GM23338 (cell line): ENCODE results near the gene SLC25A42. TPM values are rescaled to one million over a fixed set of nuclear protein-coding genes. Genes with fewer than 3 reads are reported as not detected.

Experiments
- ATAC-seq: fragments of 200-7000 bp; cut with Tn5 transposase; 3 replicates; pipeline ENCODE4 v1.9.1; 2020
- DNase-seq: peaks from one replicate; pipeline ENCODE4 v3.0.0-alpha.2; 2015; ENCODE audit warnings: low spot score
- H2AFZ ChIP-seq: fragments of 200-600 bp; sonication (generic); 2 replicates; pipeline ENCODE4 v1.8.0; 2016; ENCODE audit warnings: antibody characterized with exemption, mild to moderate bottlenecking, moderate library complexity
- H3F3A ChIP-seq: fragments of 200-600 bp; sonication (generic); replicated peaks from 2 replicates; pipeline ENCODE4 v1.8.0; 2017; ENCODE audit warnings: antibody characterized with exemption, mixed run types, low read depth
- H3K27ac ChIP-seq: fragments of 200-600 bp; sonication (generic); 2 replicates; pipeline ENCODE4 v1.6.1; 2016; ENCODE audit warnings: low read depth
- H3K27me3 ChIP-seq: fragments of 200-600 bp; sonication (generic); 2 replicates; pipeline ENCODE4 v1.8.0; 2016; ENCODE audit warnings: mild to moderate bottlenecking, mixed run types, moderate library complexity; ENCODE audit not compliant: insufficient read depth
- H3K36me3 ChIP-seq: fragments of 200-600 bp; sonication (generic); 2 replicates; pipeline ENCODE4 v1.8.0; 2016; ENCODE audit warnings: mild to moderate bottlenecking; ENCODE audit not compliant: insufficient read depth
- H3K4me1 ChIP-seq: fragments of 200-600 bp; sonication (generic); 2 replicates; pipeline ENCODE4 v1.8.0; 2016; ENCODE audit warnings: mild to moderate bottlenecking, moderate library complexity; ENCODE audit not compliant: insufficient read depth
- H3K4me2 ChIP-seq: fragments of 200-600 bp; sonication (generic); 2 replicates; pipeline ENCODE4 v1.7.1; 2017; ENCODE audit warnings: mixed run types
- H3K4me3 ChIP-seq: fragments of 200-600 bp; sonication (generic); 2 replicates; pipeline ENCODE4 v1.6.1; 2016; ENCODE audit warnings: mixed run types
- H3K79me2 ChIP-seq: fragments of 200-600 bp; sonication (generic); replicated peaks from 2 replicates; pipeline ENCODE4 v1.8.0; 2017; ENCODE audit warnings: mild to moderate bottlenecking; ENCODE audit not compliant: insufficient read depth
- H3K9me2 ChIP-seq: fragments of 200-600 bp; sonication (generic); 2 replicates; pipeline ENCODE4 v1.8.0; 2017; ENCODE audit not compliant: insufficient read depth
- H4K20me1 ChIP-seq: fragments of 200-600 bp; sonication (generic); replicated peaks from 2 replicates; pipeline ENCODE4 v1.8.0; 2017; ENCODE audit warnings: mild to moderate bottlenecking; ENCODE audit not compliant: insufficient read depth
- H3K27ac Mint-ChIP-seq: 2 replicates; pipeline ENCODE4 v1.8.0; 2020; ENCODE audit warnings: inconsistent platforms, mild to moderate bottlenecking, moderate library complexity, mixed read lengths
- H3K27me3 Mint-ChIP-seq: 3 replicates; pipeline ENCODE4 v1.8.0; 2022; ENCODE audit warnings: low read depth, mild to moderate bottlenecking, moderate library complexity, mixed read lengths, inconsistent platforms; ENCODE audit not compliant: insufficient read depth, poor library complexity
- H3K36me3 Mint-ChIP-seq: 3 replicates; pipeline ENCODE4 v1.8.0; 2021; ENCODE audit warnings: low read depth, mild to moderate bottlenecking, inconsistent platforms, moderate library complexity, mixed read lengths
- H3K4me1 Mint-ChIP-seq: 3 replicates; pipeline ENCODE4 v1.8.0; 2020; ENCODE audit warnings: mild to moderate bottlenecking, inconsistent platforms, mixed read lengths
- H3K4me3 Mint-ChIP-seq: 3 replicates; pipeline ENCODE4 v1.8.0; 2021; ENCODE audit warnings: moderate library complexity, mild to moderate bottlenecking, inconsistent platforms, mixed read lengths
- H3K9me3 Mint-ChIP-seq: 3 replicates; pipeline ENCODE4 v1.8.0; 2020; ENCODE audit warnings: moderate library complexity, mild to moderate bottlenecking, inconsistent platforms, mixed read lengths
- CREB1 ChIP-seq: fragments of 250-450 bp; sonication (Bioruptor Pico); IDR thresholded peaks from 2 replicates; pipeline ENCODE4 v1.5.0; 2020; ENCODE audit warnings: low read depth, mild to moderate bottlenecking, moderate library complexity
- EZH2 ChIP-seq: fragments of 200-600 bp; sonication (generic); IDR thresholded peaks from one replicate; pipeline ENCODE4 v1.8.0; 2017; ENCODE audit warnings: antibody characterized with exemption, mild to moderate bottlenecking, low read depth; ENCODE audit not compliant: unreplicated experiment
- EZH2phosphoT487 ChIP-seq: fragments of 200-600 bp; sonication (generic); IDR thresholded peaks from one replicate; pipeline ENCODE4 v1.8.1; 2018; ENCODE audit warnings: antibody characterized with exemption; ENCODE audit not compliant: unreplicated experiment
- JUNB ChIP-seq: IDR thresholded peaks from one replicate; pipeline ENCODE4 v1.6.1; 2016; ENCODE audit warnings: antibody characterized with exemption; ENCODE audit not compliant: unreplicated experiment
- ZNF114 ChIP-seq: fragments of 250-450 bp; sonication (Bioruptor Pico); IDR thresholded peaks from 2 replicates; pipeline ENCODE4 v1.5.0; 2020; ENCODE audit warnings: mild to moderate bottlenecking, moderate library complexity
- ZNF331 ChIP-seq: fragments of 250-450 bp; sonication (Bioruptor Pico); IDR thresholded peaks from 2 replicates; pipeline ENCODE4 v1.5.0; 2020; ENCODE audit warnings: low read depth, mild to moderate bottlenecking, moderate library complexity
- polyA plus RNA-seq: library from polyadenylated mRNA; unstranded; fragments of >200 nt; fragmentation: Nextera tagmentation; extraction: Ambion mirVana; gene quantifications from 2 replicates; pipeline ENCODE4 v1.2.1, GENCODE V29; 2016
- total RNA-seq: library from RNA; depleted of rRNA; stranded (reverse); fragments of >200 nt; shearing (Covaris generic); gene quantifications from 2 replicates; pipeline ENCODE4 v1.2.3, GENCODE V29; 2014
- TF ChIP-seq, protein P1 (sequence below): IDR thresholded peaks from one replicate; pipeline ENCODE4 v1.6.1; 2018; ENCODE audit warnings: antibody characterized with exemption; ENCODE audit not compliant: unreplicated experiment
- TF ChIP-seq, protein P2 (sequence below), 2 experiments: fragments of 200-600 bp in 1 of 2; sonication (generic) in 1 of 2; conservative IDR thresholded peaks; 2 replicates each; pipeline versions ENCODE4 v1.5.1 to v1.6.1; 2016 to 2017; ENCODE audit warnings: antibody characterized with exemption in 2 of 2, low read depth in 2 of 2, mild to moderate bottlenecking in 2 of 2, moderate library complexity in 1 of 2
- TF ChIP-seq, protein P3 (sequence below): IDR thresholded peaks from 2 replicates; pipeline ENCODE4 v1.6.1; 2016; ENCODE audit warnings: antibody characterized with exemption

SLC25A42 gene
- total and polyA plus RNA-seq, 2 experiments from 2014 or later: 7.3 to 7.6 TPM

- TF ChIP-seq, protein P1, sequence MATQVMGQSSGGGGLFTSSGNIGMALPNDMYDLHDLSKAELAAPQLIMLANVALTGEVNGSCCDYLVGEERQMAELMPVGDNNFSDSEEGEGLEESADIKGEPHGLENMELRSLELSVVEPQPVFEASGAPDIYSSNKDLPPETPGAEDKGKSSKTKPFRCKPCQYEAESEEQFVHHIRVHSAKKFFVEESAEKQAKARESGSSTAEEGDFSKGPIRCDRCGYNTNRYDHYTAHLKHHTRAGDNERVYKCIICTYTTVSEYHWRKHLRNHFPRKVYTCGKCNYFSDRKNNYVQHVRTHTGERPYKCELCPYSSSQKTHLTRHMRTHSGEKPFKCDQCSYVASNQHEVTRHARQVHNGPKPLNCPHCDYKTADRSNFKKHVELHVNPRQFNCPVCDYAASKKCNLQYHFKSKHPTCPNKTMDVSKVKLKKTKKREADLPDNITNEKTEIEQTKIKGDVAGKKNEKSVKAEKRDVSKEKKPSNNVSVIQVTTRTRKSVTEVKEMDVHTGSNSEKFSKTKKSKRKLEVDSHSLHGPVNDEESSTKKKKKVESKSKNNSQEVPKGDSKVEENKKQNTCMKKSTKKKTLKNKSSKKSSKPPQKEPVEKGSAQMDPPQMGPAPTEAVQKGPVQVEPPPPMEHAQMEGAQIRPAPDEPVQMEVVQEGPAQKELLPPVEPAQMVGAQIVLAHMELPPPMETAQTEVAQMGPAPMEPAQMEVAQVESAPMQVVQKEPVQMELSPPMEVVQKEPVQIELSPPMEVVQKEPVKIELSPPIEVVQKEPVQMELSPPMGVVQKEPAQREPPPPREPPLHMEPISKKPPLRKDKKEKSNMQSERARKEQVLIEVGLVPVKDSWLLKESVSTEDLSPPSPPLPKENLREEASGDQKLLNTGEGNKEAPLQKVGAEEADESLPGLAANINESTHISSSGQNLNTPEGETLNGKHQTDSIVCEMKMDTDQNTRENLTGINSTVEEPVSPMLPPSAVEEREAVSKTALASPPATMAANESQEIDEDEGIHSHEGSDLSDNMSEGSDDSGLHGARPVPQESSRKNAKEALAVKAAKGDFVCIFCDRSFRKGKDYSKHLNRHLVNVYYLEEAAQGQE: no peak
- TF ChIP-seq CREB1: no peak
Measured at GRCh38 chr19:19043881-19044280, 19.9 kb upstream of the SLC25A42 start (continued).

DNA sequence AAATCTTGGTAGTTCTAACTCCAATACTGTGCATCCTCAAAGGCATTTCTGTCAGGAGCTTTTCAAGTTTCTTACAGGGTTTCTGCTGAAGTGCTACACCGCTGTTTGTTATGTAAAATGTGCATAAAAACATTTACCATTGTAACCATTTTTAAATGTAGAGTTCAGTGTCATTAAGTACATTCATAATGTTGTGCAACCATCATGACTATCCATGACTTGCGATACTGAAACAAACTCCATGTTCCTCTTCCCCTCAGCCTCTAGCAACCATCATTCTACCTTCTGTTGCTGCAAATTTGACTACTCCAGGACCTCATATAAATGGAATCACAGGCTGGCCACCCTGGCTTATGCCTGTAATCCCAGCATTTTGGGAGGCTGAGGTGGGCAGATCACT lies 14.4 kb upstream of the SLC25A42 start:
- peaks cover 74% of the 10 kb centered on the region for H3K36me3 Mint-ChIP-seq

More for the DNA sequence above, 14.4 kb upstream of the SLC25A42 start:
- Mint-ChIP-seq H3K9me3 (no peaks in the 10 kb centered on the region; the same call in 2 of the 3 replicates), H3K4me1 (no peaks in the 10 kb centered on the region), H3K27me3 (peaks cover 3% of the 10 kb centered on the region), H3K4me3 (no peak overlapping the region), H3K27ac (no peak overlapping the region)
- Histone ChIP-seq H3K27ac (no peak overlapping the region), H3K4me1 (no peaks in the 10 kb centered on the region), H3K36me3 (peaks cover 11% of the 10 kb centered on the region), H3F3A (peaks cover 7% of the 10 kb centered on the region; the same call in 1 of the 2 replicates), H3K4me3 (no peak overlapping the region), H3K27me3 (no peaks in the 10 kb centered on the region), H2AFZ (no peak overlapping the region), H3K4me2 (no peak overlapping the region), H4K20me1 (peaks cover 18% of the 10 kb centered on the region), H3K9me2 (no peaks in the 10 kb centered on the region), H3K79me2 (no peaks in the 10 kb centered on the region)
- TF ChIP-seq JUNB (no peak), ZNF331 (CRISPR knock-in tag) (no peak), EZH2phosphoT487 (no peak), ZNF114 (CRISPR knock-in tag) (no peak), EZH2 (no peak)
- TF ChIP-seq, protein P1: no peak
- TF ChIP-seq, protein P2, sequence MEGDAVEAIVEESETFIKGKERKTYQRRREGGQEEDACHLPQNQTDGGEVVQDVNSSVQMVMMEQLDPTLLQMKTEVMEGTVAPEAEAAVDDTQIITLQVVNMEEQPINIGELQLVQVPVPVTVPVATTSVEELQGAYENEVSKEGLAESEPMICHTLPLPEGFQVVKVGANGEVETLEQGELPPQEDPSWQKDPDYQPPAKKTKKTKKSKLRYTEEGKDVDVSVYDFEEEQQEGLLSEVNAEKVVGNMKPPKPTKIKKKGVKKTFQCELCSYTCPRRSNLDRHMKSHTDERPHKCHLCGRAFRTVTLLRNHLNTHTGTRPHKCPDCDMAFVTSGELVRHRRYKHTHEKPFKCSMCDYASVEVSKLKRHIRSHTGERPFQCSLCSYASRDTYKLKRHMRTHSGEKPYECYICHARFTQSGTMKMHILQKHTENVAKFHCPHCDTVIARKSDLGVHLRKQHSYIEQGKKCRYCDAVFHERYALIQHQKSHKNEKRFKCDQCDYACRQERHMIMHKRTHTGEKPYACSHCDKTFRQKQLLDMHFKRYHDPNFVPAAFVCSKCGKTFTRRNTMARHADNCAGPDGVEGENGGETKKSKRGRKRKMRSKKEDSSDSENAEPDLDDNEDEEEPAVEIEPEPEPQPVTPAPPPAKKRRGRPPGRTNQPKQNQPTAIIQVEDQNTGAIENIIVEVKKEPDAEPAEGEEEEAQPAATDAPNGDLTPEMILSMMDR (conservative IDR thresholded peaks at IDR 0.05; ENCODE audit: low read depth in 2 of 2): no peak
- TF ChIP-seq, protein P3, sequence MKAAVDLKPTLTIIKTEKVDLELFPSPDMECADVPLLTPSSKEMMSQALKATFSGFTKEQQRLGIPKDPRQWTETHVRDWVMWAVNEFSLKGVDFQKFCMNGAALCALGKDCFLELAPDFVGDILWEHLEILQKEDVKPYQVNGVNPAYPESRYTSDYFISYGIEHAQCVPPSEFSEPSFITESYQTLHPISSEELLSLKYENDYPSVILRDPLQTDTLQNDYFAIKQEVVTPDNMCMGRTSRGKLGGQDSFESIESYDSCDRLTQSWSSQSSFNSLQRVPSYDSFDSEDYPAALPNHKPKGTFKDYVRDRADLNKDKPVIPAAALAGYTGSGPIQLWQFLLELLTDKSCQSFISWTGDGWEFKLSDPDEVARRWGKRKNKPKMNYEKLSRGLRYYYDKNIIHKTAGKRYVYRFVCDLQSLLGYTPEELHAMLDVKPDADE: no peak
- no peak for ATAC-seq
- DNase-seq: no peak
